GM20000 (cell line): ENCODE data around the gene GPR139.

Source experiments
- DNase-seq: peaks from one replicate; pipeline ENCODE4 v3.0.0; 2012; ENCODE audit warnings: low spot score
- TF ChIP-seq, protein P1 (sequence below): IDR thresholded peaks from 2 replicates; pipeline ENCODE4 v1.5.1; 2012; ENCODE audit warnings: mild to moderate bottlenecking, control low read depth; ENCODE audit errors: extremely low read depth, missing control alignments

GPR139 gene

DNA sequence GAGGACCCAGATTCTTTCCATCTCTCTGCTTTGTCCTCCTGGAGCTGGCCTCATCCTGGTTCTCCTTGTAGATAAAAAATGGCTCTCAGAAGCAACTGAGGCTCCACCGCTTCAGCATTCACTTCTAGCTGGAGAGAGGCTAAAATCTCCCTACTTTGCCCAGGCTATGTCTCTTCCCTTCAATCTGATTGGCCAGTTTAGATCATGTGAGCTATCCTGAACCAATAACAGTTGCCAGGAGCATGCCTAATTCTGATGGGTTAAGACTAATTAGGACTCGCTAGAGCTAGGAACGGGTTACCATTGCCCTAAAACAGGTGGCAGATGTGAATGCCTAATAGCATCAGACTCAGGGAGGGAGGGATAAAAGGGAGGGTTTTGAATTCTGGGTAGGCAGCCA lies 89.6 kb downstream of the GPR139 start:
- TF ChIP-seq, protein P1, sequence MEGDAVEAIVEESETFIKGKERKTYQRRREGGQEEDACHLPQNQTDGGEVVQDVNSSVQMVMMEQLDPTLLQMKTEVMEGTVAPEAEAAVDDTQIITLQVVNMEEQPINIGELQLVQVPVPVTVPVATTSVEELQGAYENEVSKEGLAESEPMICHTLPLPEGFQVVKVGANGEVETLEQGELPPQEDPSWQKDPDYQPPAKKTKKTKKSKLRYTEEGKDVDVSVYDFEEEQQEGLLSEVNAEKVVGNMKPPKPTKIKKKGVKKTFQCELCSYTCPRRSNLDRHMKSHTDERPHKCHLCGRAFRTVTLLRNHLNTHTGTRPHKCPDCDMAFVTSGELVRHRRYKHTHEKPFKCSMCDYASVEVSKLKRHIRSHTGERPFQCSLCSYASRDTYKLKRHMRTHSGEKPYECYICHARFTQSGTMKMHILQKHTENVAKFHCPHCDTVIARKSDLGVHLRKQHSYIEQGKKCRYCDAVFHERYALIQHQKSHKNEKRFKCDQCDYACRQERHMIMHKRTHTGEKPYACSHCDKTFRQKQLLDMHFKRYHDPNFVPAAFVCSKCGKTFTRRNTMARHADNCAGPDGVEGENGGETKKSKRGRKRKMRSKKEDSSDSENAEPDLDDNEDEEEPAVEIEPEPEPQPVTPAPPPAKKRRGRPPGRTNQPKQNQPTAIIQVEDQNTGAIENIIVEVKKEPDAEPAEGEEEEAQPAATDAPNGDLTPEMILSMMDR, result no peak
- no peak for DNase-seq
